KMS-11 (cell line): ENCODE results near the gene SUMO2.

Experiments used
- H2AFZ ChIP-seq: fragments of 200-600 bp; sonication (generic); 2 replicates; pipeline ENCODE4 v1.6.1; 2016; ENCODE audit warnings: antibody characterized with exemption, mixed run types, low read depth
- H3K27ac ChIP-seq: fragments of 200-600 bp; sonication (generic); 2 replicates; pipeline ENCODE4 v1.6.1; 2016; ENCODE audit warnings: mild to moderate bottlenecking, mixed run types
- H3K27me3 ChIP-seq: fragments of 200-600 bp; sonication (generic); 2 replicates; pipeline ENCODE4 v1.6.1; 2017; ENCODE audit warnings: mild to moderate bottlenecking, low read depth, mixed run types, moderate library complexity; ENCODE audit not compliant: insufficient read depth
- H3K36me3 ChIP-seq: fragments of 200-600 bp; sonication (generic); 2 replicates; pipeline ENCODE4 v1.6.1; 2017; ENCODE audit warnings: mild to moderate bottlenecking, mixed run types; ENCODE audit not compliant: insufficient read depth
- H3K4me1 ChIP-seq: fragments of 200-600 bp; sonication (generic); 2 replicates; pipeline ENCODE4 v1.6.1; 2016; ENCODE audit warnings: mild to moderate bottlenecking, low read depth, mixed run types; ENCODE audit not compliant: poor library complexity, severe bottlenecking
- H3K4me2 ChIP-seq: fragments of 200-600 bp; sonication (generic); 2 replicates; pipeline ENCODE4 v1.7.0; 2016; ENCODE audit warnings: mild to moderate bottlenecking, mixed run types
- H3K4me3 ChIP-seq: fragments of 200-600 bp; sonication (generic); IDR thresholded peaks from 2 replicates; pipeline ENCODE4 v1.6.1; 2017; ENCODE audit warnings: low read depth, low read length, mixed read lengths; ENCODE audit not compliant: insufficient read depth
- H3K79me2 ChIP-seq: fragments of 200-600 bp; sonication (generic); 2 replicates; pipeline ENCODE4 v1.6.1; 2016; ENCODE audit warnings: low read depth, mixed run types; ENCODE audit not compliant: insufficient read depth
- H3K9ac ChIP-seq: fragments of 200-600 bp; sonication (generic); 2 replicates; pipeline ENCODE4 v1.6.1; 2016; ENCODE audit warnings: mild to moderate bottlenecking, mixed run types
- H4K20me1 ChIP-seq: fragments of 200-600 bp; sonication (generic); 2 replicates; pipeline ENCODE4 v1.6.1; 2016; ENCODE audit warnings: mild to moderate bottlenecking, mixed run types; ENCODE audit not compliant: insufficient read depth
- TF ChIP-seq, protein P1 (sequence below): fragments of 200-600 bp; sonication (generic); conservative IDR thresholded peaks from 2 replicates; pipeline ENCODE4 v1.6.1; 2017; ENCODE audit warnings: low read depth, mild to moderate bottlenecking, antibody characterized with exemption, low read length, moderate library complexity, mixed read lengths

Gene SUMO2

DNA sequence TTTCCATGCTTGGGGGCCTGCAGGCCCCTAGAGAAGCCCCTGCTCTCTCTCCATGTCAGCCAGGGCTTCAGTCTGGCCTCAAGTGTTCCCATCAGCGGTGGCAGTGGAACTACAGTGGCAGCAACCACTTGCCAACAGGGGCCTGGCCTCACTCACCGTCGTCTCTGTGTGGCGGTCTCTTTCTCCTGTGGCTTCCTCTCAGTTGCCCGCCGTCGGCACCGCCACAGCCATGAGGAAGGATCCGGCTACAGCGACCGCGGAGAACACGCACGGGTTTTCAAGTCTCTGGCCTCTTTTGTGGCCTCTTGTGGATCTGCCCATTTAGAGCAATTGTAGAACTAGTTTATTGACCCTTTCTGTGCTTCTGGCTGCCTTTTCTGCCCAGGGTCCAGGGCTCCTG lies 64.5 kb downstream of the SUMO2 start:
- no peaks in the 10 kb centered on the region for H3K79me2 ChIP-seq
- H3K27me3 ChIP-seq, result no peaks in the 10 kb centered on the region
- TF ChIP-seq, protein P1, sequence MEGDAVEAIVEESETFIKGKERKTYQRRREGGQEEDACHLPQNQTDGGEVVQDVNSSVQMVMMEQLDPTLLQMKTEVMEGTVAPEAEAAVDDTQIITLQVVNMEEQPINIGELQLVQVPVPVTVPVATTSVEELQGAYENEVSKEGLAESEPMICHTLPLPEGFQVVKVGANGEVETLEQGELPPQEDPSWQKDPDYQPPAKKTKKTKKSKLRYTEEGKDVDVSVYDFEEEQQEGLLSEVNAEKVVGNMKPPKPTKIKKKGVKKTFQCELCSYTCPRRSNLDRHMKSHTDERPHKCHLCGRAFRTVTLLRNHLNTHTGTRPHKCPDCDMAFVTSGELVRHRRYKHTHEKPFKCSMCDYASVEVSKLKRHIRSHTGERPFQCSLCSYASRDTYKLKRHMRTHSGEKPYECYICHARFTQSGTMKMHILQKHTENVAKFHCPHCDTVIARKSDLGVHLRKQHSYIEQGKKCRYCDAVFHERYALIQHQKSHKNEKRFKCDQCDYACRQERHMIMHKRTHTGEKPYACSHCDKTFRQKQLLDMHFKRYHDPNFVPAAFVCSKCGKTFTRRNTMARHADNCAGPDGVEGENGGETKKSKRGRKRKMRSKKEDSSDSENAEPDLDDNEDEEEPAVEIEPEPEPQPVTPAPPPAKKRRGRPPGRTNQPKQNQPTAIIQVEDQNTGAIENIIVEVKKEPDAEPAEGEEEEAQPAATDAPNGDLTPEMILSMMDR, result no peak
- H3K27ac ChIP-seq, result no peak overlapping the region
- no peak overlapping the region for H3K4me3 ChIP-seq
- H3K4me1 ChIP-seq, result peaks cover 12% of the 10 kb centered on the region
- no peak overlapping the region for H2AFZ ChIP-seq
- H4K20me1 ChIP-seq, result no peaks in the 10 kb centered on the region
- H3K36me3 ChIP-seq, result no peaks in the 10 kb centered on the region
- no peak overlapping the region for H3K9ac ChIP-seq
- H3K4me2 ChIP-seq, result no peak overlapping the region

DNA sequence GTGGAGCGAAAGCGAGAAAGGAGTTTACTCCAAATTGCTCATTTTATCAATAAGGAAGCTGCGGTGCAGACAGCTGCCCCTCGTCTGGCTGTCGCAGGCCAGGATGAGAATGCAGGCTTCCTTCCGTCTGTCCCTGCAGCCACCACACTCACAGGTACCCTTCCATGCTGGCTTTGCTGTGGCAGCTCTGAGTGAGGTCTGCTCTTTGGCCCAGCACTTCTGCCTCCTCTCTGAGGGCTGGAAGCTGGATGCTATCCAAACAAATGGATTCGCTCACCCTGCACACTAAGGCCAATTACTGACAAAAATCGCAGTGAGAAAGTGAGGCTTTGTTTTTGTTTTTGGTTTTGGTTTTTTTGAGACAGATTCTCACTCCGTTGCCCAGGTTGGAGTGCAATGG lies 66.0 kb downstream of the SUMO2 start:
- Histone ChIP-seq H3K4me2 (no peak overlapping the region), H3K79me2 (no peaks in the 10 kb centered on the region), H2AFZ (no peak overlapping the region), H3K27ac (no peak overlapping the region), H3K36me3 (no peaks in the 10 kb centered on the region), H3K4me3 (no peak overlapping the region), H3K27me3 (no peaks in the 10 kb centered on the region), H4K20me1 (no peaks in the 10 kb centered on the region), H3K4me1 (peaks cover 12% of the 10 kb centered on the region), H3K9ac (no peak overlapping the region)
- TF ChIP-seq, protein P1, result no peak
